Endothelial cell (in vitro differentiated cells): ENCODE data around the gene MROH9. TPM values are rescaled to one million over a fixed set of nuclear protein-coding genes. Genes with fewer than 3 reads are reported as not detected.
"Not testable (repeated sequence)": the region's sequence is repeated elsewhere in the genome, so short reads cannot be mapped to it uniquely, and the experiment has no call there.

Experiments
- DNase-seq: peaks from one replicate; pipeline ENCODE4 v3.0.0; 2021; ENCODE audit warnings: low spot score
- H3K27ac Mint-ChIP-seq: one replicate; pipeline ENCODE4 v1.8.0; 2021; ENCODE audit warnings: mixed read lengths, inconsistent platforms; ENCODE audit not compliant: unreplicated experiment
- H3K27me3 Mint-ChIP-seq: one replicate; pipeline ENCODE4 v1.8.0; 2021; ENCODE audit warnings: mild to moderate bottlenecking, moderate library complexity, mixed read lengths, inconsistent platforms; ENCODE audit not compliant: unreplicated experiment
- H3K36me3 Mint-ChIP-seq: one replicate; pipeline ENCODE4 v1.8.0; 2021; ENCODE audit warnings: mild to moderate bottlenecking, low read depth, mixed read lengths, inconsistent platforms; ENCODE audit not compliant: unreplicated experiment
- H3K4me1 Mint-ChIP-seq: one replicate; pipeline ENCODE4 v1.8.0; 2021; ENCODE audit warnings: mild to moderate bottlenecking, mixed read lengths, inconsistent platforms; ENCODE audit not compliant: unreplicated experiment
- H3K4me3 Mint-ChIP-seq: one replicate; pipeline ENCODE4 v1.8.0; 2021; ENCODE audit warnings: mild to moderate bottlenecking, mixed read lengths, inconsistent platforms; ENCODE audit not compliant: unreplicated experiment
- H3K9me3 Mint-ChIP-seq: one replicate; pipeline ENCODE4 v1.8.0; 2021; ENCODE audit warnings: mixed read lengths, inconsistent platforms; ENCODE audit not compliant: unreplicated experiment
- CTCF ChIP-seq: fragments of 200-600 bp; sonication (generic); IDR thresholded peaks from one replicate; pipeline ENCODE4 v1.5.0; 2021; ENCODE audit warnings: antibody characterized with exemption; ENCODE audit not compliant: unreplicated experiment
- total RNA-seq: library from RNA; stranded (reverse); fragmentation: NEBNext Ultra II Directional; extraction: Animal tissue kit (Norgen Biotek cat#: 25700); gene quantifications from one replicate; pipeline ENCODE4 v1.2.1, GENCODE V29; 2021; ENCODE audit not compliant: unreplicated experiment

Gene MROH9
- total RNA-seq, 1 donor from 2014 or later = not detected

GRCh38 chr1:170938281-170938680 lies 2.9 kb downstream of the MROH9 start:
- no peak overlapping the region for H3K4me3 Mint-ChIP-seq
- H3K36me3 Mint-ChIP-seq = no peaks in the 10 kb centered on the region
- DNase-seq = no peak
- no peaks in the 10 kb centered on the region for H3K9me3 Mint-ChIP-seq
- no peaks in the 10 kb centered on the region for H3K27me3 Mint-ChIP-seq
- TF ChIP-seq CTCF = no peak
- no peak overlapping the region for H3K27ac Mint-ChIP-seq
- no peaks in the 10 kb centered on the region for H3K4me1 Mint-ChIP-seq

- DNase-seq = no peak
- H3K9me3 Mint-ChIP-seq = no peaks in the 10 kb centered on the region
- no peaks in the 10 kb centered on the region for H3K27me3 Mint-ChIP-seq
Measured at GRCh38 chr1:170939476-170939875, 4.1 kb downstream of the MROH9 start.

GRCh38 chr1:170951744-170952143 lies 16.4 kb downstream of the MROH9 start:
- not testable (repeated sequence) for H3K27ac Mint-ChIP-seq, H3K4me1 Mint-ChIP-seq, H3K9me3 Mint-ChIP-seq, DNase-seq, H3K36me3 Mint-ChIP-seq, H3K27me3 Mint-ChIP-seq, H3K4me3 Mint-ChIP-seq

More at GRCh38 chr1:170939476-170939875, 4.1 kb downstream of the MROH9 start:
- no peak overlapping the region for H3K4me3 Mint-ChIP-seq
- no peaks in the 10 kb centered on the region for H3K4me1 Mint-ChIP-seq
- H3K36me3 Mint-ChIP-seq = no peaks in the 10 kb centered on the region
- no peak overlapping the region for H3K27ac Mint-ChIP-seq
- TF ChIP-seq CTCF = no peak

- Mint-ChIP-seq H3K36me3 (no peaks in the 10 kb centered on the region), H3K4me3 (no peak overlapping the region), H3K9me3 (no peaks in the 10 kb centered on the region), H3K27ac (no peak overlapping the region), H3K27me3 (no peaks in the 10 kb centered on the region), H3K4me1 (no peaks in the 10 kb centered on the region)
- TF ChIP-seq CTCF = no peak
- DNase-seq = no peak
Measured at GRCh38 chr1:170959385-170959784, 24.1 kb downstream of the MROH9 start.

- H3K36me3 Mint-ChIP-seq = no peaks in the 10 kb centered on the region
- no peaks in the 10 kb centered on the region for H3K9me3 Mint-ChIP-seq
- no peak for TF ChIP-seq CTCF
- no peaks in the 10 kb centered on the region for H3K4me1 Mint-ChIP-seq
- DNase-seq = no peak
- no peak overlapping the region for H3K27ac Mint-ChIP-seq
- no peak overlapping the region for H3K4me3 Mint-ChIP-seq
- H3K27me3 Mint-ChIP-seq = no peaks in the 10 kb centered on the region
Measured at GRCh38 chr1:170964506-170964905, 29.2 kb downstream of the MROH9 start.
